Upper lobe of left lung (tissue), 6 donors: ENCODE results near the gene SLC9A4. TPM values are rescaled to one million over a fixed set of nuclear protein-coding genes. Genes with fewer than 3 reads are reported as not detected.

Experiments
- ATAC-seq, 2 donors: fragments of 200-7000 bp; cut with Tn5 transposase; one replicate each; pipeline ENCODE4 v1.9.1; 2022; ENCODE audit warnings: mild to moderate bottlenecking in 2 of 2, moderate library complexity in 2 of 2; ENCODE audit not compliant: low FRiP score in 2 of 2
- DNase-seq, 2 donors: peaks; one replicate each; pipeline ENCODE4 v3.0.0-alpha.2; 2019 to 2020
- H3K27ac ChIP-seq, 4 donors: fragments of 200-600 bp; sonication (generic); one replicate each; pipeline ENCODE4 v1.5.1; 2016 to 2019
- H3K27me3 ChIP-seq, 4 donors: fragments of 200-600 bp; sonication (generic); one replicate each; pipeline ENCODE4 v1.5.1; 2017 to 2019
- H3K36me3 ChIP-seq, 4 donors: fragments of 200-600 bp; sonication (generic); one replicate each; pipeline ENCODE4 v1.5.1; 2016 to 2019
- H3K4me1 ChIP-seq, 4 donors: fragments of 200-600 bp; sonication (generic); one replicate each; pipeline ENCODE4 v1.5.1; 2018 to 2019
- H3K4me3 ChIP-seq, 4 donors: fragments of 200-600 bp; sonication (generic); one replicate each; pipeline ENCODE4 v1.5.1; 2017 to 2019; ENCODE audit warnings: mild to moderate bottlenecking in 2 of 4, moderate library complexity in 1 of 4
- H3K9me3 ChIP-seq, 4 donors: fragments of 200-600 bp; sonication (generic); one replicate each; pipeline ENCODE4 v1.5.1; 2018 to 2019
- CTCF ChIP-seq, 6 experiments: fragments of 450-650 bp in 4 of 6; fragments of 200-600 bp in 2 of 6; sonication (generic) in 2 of 6; IDR thresholded peaks; one replicate each; pipeline ENCODE4 v1.5.1; 2016 to 2019; ENCODE audit warnings: antibody characterized with exemption in 6 of 6
- EP300 ChIP-seq, 4 donors: sonication (generic); formaldehyde crosslinking; IDR thresholded peaks; one replicate each; pipeline ENCODE4 v1.5.1; 2017; ENCODE audit warnings: antibody characterized with exemption in 4 of 4, control low read depth in 2 of 4
- POLR2A ChIP-seq, 4 donors: fragments of 450-650 bp; IDR thresholded peaks; one replicate each; pipeline ENCODE4 v1.5.1; 2016 to 2017; ENCODE audit warnings: antibody characterized with exemption in 4 of 4, mild to moderate bottlenecking in 2 of 4
- POLR2AphosphoS5 ChIP-seq, 2 donors: sonication (generic); formaldehyde crosslinking; IDR thresholded peaks; one replicate each; pipeline ENCODE4 v1.5.1; 2017; ENCODE audit warnings: antibody characterized with exemption in 2 of 2
- WGBS, 2 donors: methylation state at CpG; one replicate each; pipeline ENCODE4 v1.1.5; 2017 to 2018; 5-methylcytosine and 5-hydroxymethylcytosine counted together
- total RNA-seq, 6 donors: library from RNA; depleted of rRNA in 4 of 6; stranded (reverse); fragments of >200 nt in 4 of 6; gene quantifications; one replicate each; pipeline versions ENCODE4 v1.1.0 to v1.2.1, GENCODE V29; 2016 to 2021
- donor health status: DM: no; HTN: no; CAD: no; lungs with moderate emphysema.
- donor health status: DM: no; HTN: yes; CAD: no; lungs with severe emphysema.

Gene SLC9A4, protein sequence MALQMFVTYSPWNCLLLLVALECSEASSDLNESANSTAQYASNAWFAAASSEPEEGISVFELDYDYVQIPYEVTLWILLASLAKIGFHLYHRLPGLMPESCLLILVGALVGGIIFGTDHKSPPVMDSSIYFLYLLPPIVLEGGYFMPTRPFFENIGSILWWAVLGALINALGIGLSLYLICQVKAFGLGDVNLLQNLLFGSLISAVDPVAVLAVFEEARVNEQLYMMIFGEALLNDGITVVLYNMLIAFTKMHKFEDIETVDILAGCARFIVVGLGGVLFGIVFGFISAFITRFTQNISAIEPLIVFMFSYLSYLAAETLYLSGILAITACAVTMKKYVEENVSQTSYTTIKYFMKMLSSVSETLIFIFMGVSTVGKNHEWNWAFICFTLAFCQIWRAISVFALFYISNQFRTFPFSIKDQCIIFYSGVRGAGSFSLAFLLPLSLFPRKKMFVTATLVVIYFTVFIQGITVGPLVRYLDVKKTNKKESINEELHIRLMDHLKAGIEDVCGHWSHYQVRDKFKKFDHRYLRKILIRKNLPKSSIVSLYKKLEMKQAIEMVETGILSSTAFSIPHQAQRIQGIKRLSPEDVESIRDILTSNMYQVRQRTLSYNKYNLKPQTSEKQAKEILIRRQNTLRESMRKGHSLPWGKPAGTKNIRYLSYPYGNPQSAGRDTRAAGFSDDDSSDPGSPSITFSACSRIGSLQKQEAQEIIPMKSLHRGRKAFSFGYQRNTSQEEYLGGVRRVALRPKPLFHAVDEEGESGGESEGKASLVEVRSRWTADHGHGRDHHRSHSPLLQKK
- total RNA-seq, result not detected

- Histone ChIP-seq H3K27ac (no peak within 1 kb of the TSS), H3K4me3 (no peak within 1 kb of the TSS), H3K9me3 (peaks cover 0 to 10% (median 4%) of the 10 kb centered on the region in 4 donors), H3K4me1 (no peaks in the 10 kb centered on the region), H3K36me3 (no peaks in the 10 kb centered on the region), H3K27me3 (no peaks in the 10 kb centered on the region)
- 0 to 4% methylated on average over 3 of the region's 3 CpGs for WGBS, 2 donors
- no peak for TF ChIP-seq POLR2AphosphoS5 (IDR thresholded peaks at IDR 0.05)
- peak; percentile 62 to 82 (median 78) for TF ChIP-seq CTCF (IDR thresholded peaks at IDR 0.05)
- ATAC-seq, result peak; percentile 70 to 77
- peak in 1 of 2 donors; percentile 53 for DNase-seq
These were observed at the start of gene SLC9A4 for GRCh38 chr2:102473020-102473419. SLC9A4 (plus strand) TSS chr2:102473226; CDS start chr2:102473760, 534 bp downstream.

- H3K27me3 ChIP-seq, result no peaks in the 10 kb centered on the region
- 85% methylated on average over 2 of the region's 2 CpGs for WGBS, 2 donors
- no peaks in the 10 kb centered on the region for H3K36me3 ChIP-seq
- H3K4me1 ChIP-seq, result no peaks in the 10 kb centered on the region
- DNase-seq (no peak), ATAC-seq (no peak)
- TF ChIP-seq POLR2A (IDR thresholded peaks at IDR 0.05) (no peak), POLR2AphosphoS5 (IDR thresholded peaks at IDR 0.05) (no peak), CTCF (IDR thresholded peaks at IDR 0.05) (no peak), EP300 (IDR thresholded peaks at IDR 0.05) (no peak)
- H3K9me3 ChIP-seq, result no peaks in the 10 kb centered on the region
- peak overlapping the region in 3 of 4 donors; percentile 36 to 76 (median 56) for H3K27ac ChIP-seq
- H3K4me3 ChIP-seq, result peak overlapping the region in 1 of 4 donors; percentile 4
These were observed 49.7 kb upstream of the SLC9A4 start for GRCh38 chr2:102423368-102423767.

DNA sequence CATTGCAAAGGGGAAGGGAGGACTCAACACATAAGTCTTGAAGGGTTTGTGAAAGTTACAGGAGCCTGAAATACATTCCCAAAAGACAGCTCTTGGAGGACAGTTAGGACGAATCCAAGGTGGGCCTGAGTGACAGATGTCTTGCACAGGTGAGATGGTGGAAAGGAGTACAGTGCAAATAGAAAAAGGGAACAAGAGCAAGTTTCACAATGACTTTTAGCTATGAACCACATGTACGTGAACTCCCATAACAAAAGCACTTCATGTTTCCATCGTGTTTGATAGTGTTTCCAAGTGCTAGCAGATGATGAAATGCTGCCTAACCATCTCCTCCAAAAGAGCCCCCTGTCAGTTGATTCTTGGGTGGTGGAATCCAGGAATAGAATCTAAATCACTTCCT lies 48.3 kb upstream of the SLC9A4 start:
- DNase-seq (no peak), ATAC-seq (no peak)
- Histone ChIP-seq H3K4me1 (no peaks in the 10 kb centered on the region), H3K27ac (peak overlapping the region in 3 of 4 donors; percentile 46 to 76 (median 52)), H3K9me3 (no peaks in the 10 kb centered on the region), H3K36me3 (no peaks in the 10 kb centered on the region), H3K27me3 (no peaks in the 10 kb centered on the region), H3K4me3 (no peak overlapping the region)
- 49 to 50% methylated on average over 3 of the region's 3 CpGs for WGBS, 2 donors
- TF ChIP-seq EP300 (IDR thresholded peaks at IDR 0.05) (no peak), CTCF (IDR thresholded peaks at IDR 0.05) (no peak), POLR2A (IDR thresholded peaks at IDR 0.05) (no peak), POLR2AphosphoS5 (IDR thresholded peaks at IDR 0.05) (no peak)

GRCh38 chr2:102425441-102426132 lies 47.4 kb upstream of the SLC9A4 start:
- Histone ChIP-seq H3K27me3 (no peaks in the 10 kb centered on the region), H3K36me3 (no peaks in the 10 kb centered on the region), H3K4me3 (no peak overlapping the region), H3K4me1 (no peaks in the 10 kb centered on the region), H3K9me3 (no peaks in the 10 kb centered on the region), H3K27ac (peak overlapping the region in 2 of 4 donors; percentile 46 to 76)
- no peak for TF ChIP-seq POLR2AphosphoS5 (IDR thresholded peaks at IDR 0.05)
- TF ChIP-seq POLR2A (IDR thresholded peaks at IDR 0.05), result no peak
- TF ChIP-seq EP300 (IDR thresholded peaks at IDR 0.05), result no peak
- TF ChIP-seq CTCF (IDR thresholded peaks at IDR 0.05), result no peak
- ATAC-seq, result no peak
- WGBS, 2 donors, result 44 to 49% methylated on average over 5 of the region's 5 CpGs
- DNase-seq, result no peak
